HTR-8/SVneo (cell line): ENCODE measurements around the gene DRAXIN.

Experiments used
- DNase-seq: peaks from one replicate; pipeline ENCODE4 v3.0.0; 2011; ENCODE audit warnings: low spot score, mixed read lengths; ENCODE audit not compliant: insufficient read length
- FAIRE-seq: peaks from 2 replicates; lab custom pipeline; 2011; peaks lifted over from hg19 to GRCh38; lab: Jason Lieb, UNC

The DRAXIN gene

GRCh38 chr1:11752359-11753088 is 61.0 kb downstream of the DRAXIN start:
- no peak for FAIRE-seq
- DNase-seq = no peak

- FAIRE-seq = no peak
- DNase-seq = no peak
These were observed 62.2 kb downstream of the DRAXIN start for GRCh38 chr1:11753555-11754208.

GRCh38 chr1:11757047-11757446 is 65.5 kb downstream of the DRAXIN start:
- FAIRE-seq (no peak), DNase-seq (no peak)

DNA sequence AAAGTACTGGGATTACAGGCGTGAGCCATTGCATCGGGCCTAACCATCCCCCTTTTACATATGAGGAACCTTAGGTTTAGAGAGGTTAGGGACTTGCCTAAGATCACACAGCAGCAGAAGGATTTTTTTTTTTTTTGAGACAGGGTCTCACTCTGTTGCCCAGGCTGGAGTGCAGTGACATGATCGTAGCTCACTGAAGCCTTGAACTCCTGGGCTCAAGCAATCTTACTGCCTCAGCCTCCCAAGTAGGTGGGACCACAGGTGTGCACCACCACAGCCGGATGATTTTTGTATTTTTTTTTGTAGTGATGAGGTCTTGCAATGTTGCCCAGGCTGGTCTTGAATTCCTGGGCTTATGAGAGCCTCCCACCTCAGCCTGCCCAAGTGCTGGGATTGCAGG is 68.3 kb downstream of the DRAXIN start:
- no peak for DNase-seq
- FAIRE-seq = no peak

DNA sequence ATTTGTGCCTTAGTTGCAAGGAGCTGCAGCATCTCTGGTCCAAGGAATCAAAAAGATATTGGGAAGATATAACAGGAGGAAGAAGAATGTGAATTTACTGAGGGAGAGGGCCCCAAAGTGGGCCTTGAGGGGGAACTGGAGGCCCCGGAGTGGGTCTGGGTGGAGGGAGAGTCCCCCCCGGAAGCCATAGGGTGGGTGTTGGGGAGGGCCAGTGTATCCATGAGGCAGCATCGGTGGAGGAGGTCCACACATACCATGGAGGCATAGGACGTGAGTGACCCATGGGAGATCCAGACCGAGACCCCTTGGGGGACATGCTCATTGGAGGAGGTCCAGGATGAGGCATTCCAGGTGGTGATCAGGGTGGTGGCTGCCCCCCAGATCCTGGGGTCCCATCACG is 69.8 kb downstream of the DRAXIN start:
- FAIRE-seq (no peak), DNase-seq (no peak)

DNA sequence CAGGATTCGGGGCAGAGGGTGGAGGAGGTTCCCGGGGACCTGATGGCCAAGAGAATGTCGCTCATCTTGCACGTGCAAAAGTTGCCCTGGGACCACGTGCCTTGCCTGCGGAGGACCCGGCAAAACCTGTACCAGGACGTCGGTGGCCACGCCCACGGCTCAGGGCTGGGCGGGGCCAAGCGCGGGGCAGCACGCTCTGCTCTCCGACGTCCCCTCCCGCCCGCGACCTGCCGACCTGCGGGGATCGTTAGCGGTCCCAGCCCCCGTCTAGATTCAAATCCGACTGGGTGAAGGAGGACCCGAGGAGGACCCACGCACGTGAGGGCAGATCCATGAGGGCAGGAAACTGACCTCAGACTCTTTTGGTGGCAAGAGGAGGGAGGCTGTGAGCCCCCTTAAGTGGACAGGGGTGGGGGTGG is 70.5 kb downstream of the DRAXIN start, which contains the start of gene C1orf167:
C1orf167 (plus strand) TSS at position 206 of the 419 bp plus-strand sequence. CDS start 2,208 bp downstream, outside the sequence.
- DNase-seq (no peak), FAIRE-seq (no peak)

GRCh38 chr1:11764115-11764514 is 72.6 kb downstream of the DRAXIN start:
- DNase-seq = no peak
- no peak for FAIRE-seq

DNA sequence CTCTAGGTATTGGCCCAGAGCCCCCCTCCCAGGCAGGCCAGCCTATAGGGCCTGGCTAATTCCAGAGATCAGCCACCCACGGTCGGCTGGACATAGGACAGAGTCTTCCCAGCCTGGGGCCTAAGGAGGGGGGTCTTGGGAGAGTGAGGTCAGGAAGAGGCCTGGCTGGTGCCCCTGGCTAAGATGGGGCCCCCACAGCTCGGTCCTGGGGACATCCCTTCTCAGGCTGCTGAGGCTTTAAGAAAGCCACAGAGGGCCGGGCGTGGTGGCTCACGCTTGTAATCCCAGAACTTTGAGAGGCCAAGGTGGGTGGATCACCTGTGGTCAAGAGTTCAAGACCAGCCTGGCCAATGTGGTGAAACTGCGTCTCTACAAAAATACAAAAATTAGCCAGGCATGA is 73.0 kb downstream of the DRAXIN start:
- FAIRE-seq = no peak
- DNase-seq = no peak

- DNase-seq (no peak), FAIRE-seq (no peak)
These were observed 74.3 kb downstream of the DRAXIN start for GRCh38 chr1:11765661-11766428.

DNA sequence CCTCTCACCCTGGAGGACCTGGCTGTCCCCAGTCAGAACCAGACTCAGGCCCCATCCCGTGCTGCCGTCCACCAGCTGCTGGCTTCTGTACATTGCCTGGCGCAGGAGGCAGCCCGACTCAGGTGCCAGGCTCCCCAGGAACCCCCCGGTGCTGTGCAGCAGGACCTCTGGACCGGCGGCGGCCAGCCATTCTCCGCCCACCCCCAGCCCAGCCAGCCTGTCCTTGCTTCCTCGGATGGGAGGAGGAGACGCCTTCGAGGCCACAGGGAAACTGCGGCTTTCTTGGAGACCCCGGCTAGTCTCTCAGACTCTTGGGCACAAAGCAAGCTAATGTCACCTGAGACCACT is 74.9 kb downstream of the DRAXIN start:
- FAIRE-seq (no peak), DNase-seq (no peak)

- no peak for FAIRE-seq
- no peak for DNase-seq
These were observed 76.6 kb downstream of the DRAXIN start for GRCh38 chr1:11767922-11768704.

GRCh38 chr1:11768821-11769220 is 77.3 kb downstream of the DRAXIN start:
- DNase-seq (no peak), FAIRE-seq (no peak)

DNA sequence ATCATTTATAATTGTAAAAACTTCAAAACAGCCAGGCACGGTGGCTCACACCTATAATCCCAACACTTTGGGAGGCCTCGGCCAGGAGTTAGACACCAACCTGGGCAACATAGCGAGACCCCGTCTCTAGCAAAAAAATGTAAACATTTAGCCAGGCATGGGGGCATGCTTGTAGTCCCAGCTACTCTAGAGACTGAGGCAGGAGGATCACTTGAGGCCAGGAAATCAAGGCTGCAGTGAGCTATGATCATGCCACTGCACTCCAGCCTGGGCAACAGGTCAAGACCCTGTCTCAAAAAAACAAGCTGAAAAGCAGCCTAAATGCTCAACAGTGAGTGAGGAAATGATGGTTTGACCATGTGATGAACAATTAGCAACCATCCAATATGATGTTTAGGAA is 77.8 kb downstream of the DRAXIN start:
- DNase-seq = no peak
- FAIRE-seq = no peak

DNA sequence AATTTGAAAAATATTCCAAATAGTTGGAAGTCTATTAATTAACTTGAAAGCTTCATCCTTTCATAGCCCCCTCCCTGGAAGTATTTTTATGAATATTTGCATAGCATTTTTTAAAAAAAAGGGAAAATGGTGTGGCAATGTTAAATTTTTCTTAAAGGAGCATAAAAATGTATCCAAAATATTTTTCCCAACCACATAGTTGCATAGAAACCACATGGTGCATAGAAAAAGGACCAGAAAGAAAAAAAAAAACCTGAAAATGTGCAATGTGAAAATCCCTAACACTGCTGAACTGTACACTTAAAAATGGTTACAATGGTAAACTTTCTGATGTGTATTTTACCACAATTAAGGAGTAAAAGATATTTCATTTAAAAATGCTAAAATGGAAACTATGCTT is 78.5 kb downstream of the DRAXIN start:
- no peak for FAIRE-seq
- DNase-seq = no peak

GRCh38 chr1:11771481-11772043 is 80.1 kb downstream of the DRAXIN start:
- DNase-seq (no peak), FAIRE-seq (no peak)

GRCh38 chr1:11772458-11772857 is 80.9 kb downstream of the DRAXIN start:
- DNase-seq (no peak), FAIRE-seq (no peak)

- FAIRE-seq = no peak
These were observed 83.2 kb downstream of the DRAXIN start for GRCh38 chr1:11774753-11775152.

More at GRCh38 chr1:11774753-11775152, 83.2 kb downstream of the DRAXIN start:
- no peak for DNase-seq
